HG03280 (cell line): Measurements from ENCODE around the gene TRH.
"Not testable (repeated sequence)": the region's sequence is repeated elsewhere in the genome, so short reads cannot be mapped to it uniquely, and the experiment has no call there.

Experiments used
- ATAC-seq: cut with Tn5 transposase; IDR thresholded peaks from one replicate; pipeline ENCODE4 v1.9.1; 2021; ENCODE audit warnings: mild to moderate bottlenecking, moderate library complexity; ENCODE audit not compliant: unreplicated experiment

Gene TRH

DNA sequence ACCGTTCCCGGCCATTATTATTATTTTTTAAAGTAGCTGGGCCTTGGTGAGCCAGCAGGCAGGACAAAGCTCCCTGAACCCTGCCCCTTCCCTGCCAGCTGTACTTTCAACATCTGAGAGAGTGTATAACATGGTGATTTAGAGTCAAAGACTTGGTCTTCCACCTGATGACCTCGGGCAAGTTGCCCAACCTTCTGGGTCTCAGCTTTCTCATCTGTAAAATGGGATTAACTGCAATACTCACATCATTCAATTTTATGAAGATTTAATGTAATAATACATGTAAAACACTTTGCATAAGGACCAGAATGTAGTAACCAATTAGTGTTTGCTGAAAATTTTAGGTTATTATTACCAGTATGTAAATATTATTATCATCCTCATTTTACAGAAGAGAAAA, 11.9 kb upstream of the TRH start:
- no peak for ATAC-seq

DNA sequence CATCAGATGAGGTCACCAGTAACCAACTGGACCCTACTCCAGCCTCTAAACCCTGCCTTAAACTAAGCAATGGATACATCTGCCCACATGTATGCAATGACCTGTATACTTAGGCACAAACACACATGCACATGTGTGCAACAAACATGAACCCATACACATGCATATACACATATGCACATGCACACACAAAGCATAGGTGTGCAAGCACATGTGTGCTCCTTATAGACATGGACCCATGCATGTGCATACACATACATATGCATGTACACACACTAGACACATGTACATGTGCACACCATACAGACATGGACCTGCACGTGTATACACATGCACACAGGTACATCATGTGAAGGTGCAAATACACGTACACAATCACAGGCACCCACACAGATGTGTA, 8.6 kb upstream of the TRH start:
- ATAC-seq: no peak

DNA sequence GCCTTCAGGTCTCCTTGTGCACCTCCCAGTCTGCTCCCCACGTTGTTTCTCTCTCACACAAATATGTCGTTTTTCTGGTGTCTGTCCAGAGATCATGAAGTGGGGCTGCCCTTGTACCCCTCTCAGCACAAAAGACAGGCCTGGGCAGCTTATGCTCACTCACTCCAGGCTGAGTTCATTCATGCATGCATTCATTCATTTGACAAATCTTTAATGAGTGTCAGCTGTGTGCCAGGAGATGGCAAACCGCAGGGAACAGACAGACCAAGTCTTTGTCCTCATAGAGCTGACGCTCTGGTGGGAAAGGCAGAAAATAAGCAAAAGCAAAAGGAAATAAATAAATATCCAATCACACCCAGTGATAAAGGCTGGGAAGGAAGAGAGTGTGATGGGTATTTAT, 7.6 kb upstream of the TRH start:
- no peak for ATAC-seq

DNA sequence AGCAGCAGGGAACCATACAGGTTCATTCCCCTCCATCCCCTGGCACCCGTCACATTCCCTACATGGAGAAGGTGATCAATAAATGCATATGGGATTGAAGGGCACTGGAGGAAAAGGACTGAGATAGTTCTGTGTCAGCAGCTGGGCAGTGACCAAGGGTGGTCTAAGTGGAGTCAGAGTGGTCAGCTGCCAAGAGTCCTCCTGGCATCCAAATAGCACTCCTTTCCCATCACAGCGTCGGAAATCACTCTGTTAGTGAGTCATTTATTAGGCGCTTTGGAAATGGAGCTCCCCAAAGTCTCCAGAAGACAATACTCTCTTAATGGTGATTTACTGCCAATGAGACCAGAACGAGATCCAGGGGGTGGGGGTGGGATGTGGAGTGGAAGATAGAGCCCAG, 6.8 kb upstream of the TRH start:
- no peak for ATAC-seq

DNA sequence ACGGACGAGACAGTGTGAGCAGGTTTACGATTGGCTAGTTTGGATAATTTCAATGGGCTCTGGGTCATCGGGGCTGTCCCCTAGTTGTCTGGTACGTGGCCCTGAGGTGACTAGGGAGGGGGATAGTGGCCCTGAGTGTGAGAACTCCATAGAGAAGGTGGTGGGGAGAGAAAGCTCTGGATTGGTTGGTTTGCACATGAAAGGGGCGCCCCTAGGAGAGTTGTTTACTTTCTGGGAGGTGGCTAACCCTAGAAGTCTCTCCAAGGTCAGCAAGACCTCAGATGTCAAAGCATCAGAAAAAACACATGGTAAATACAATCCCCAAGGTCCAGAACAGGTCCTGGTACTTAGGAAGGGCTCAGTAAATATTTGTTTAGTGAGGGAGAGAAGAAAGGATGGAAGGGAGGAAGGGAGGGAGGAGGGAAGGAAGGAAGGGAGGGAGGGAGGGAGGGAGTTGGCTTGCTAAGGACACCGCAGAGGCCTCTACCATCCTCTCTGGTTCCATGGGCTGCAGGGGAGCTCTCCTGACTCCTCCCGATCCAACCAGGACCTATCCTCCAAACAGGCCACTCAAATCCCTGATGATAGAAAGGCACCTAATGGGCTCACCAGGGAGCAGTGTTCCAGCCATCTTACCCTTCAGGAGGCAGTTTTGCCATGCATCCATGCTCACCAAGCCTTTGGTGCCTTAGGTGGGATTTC, 3.0 kb upstream of the TRH start:
- ATAC-seq: no peak

DNA sequence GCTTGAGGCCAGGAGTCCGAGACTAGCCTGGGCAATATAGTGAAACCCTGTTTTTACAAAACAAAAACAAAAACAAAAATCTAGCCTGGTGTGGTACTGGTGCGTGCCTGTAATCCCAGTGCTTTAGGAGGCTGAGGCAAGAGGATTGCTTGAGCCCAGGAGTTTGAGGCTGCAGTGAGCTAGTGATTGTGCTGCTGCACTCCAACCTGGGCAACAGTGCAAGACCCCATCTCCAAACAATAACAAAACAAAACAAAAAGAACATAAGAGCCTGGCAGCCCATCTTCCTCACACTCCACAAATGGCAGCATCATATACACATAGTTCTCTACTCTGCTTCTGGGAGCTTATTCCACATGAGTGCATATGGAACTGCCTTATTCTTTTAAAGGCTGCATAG, 2.2 kb upstream of the TRH start:
- no peak for ATAC-seq

DNA sequence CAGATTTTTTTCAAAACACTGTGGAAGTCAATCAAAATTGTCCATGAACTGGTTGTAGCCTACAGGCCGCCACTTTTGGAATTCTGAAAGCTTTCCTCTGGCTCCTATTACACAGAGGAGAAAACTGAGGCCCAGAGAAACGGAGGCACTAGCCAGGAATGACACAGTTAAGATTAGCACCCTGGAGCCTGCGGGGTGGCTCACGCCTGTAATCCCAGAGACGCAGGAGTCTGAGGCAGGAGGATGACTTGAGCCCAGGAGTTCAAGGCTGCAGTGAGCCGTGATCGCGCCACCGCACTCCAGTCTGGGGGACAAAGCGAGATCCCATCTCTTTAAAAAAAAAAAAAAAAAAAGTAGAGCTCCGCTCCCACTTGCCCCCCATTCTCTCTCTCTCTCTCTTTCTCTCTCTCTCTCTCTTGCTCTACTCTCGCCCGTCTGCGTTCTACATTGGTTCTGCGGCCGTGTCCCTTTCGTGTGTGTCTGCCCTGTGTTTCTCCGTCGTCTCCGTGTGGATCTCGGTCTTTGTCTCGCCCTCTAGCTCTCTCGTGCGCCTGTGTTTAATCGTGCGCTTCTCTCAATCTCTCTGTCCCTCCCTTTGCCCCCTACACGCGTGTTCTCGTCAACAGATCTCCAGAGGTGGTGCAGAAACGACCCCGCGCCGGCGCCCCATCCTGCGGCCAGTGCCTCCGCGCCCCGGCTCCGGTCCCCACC, 512 bp upstream of the TRH start:
- ATAC-seq: no peak

DNA sequence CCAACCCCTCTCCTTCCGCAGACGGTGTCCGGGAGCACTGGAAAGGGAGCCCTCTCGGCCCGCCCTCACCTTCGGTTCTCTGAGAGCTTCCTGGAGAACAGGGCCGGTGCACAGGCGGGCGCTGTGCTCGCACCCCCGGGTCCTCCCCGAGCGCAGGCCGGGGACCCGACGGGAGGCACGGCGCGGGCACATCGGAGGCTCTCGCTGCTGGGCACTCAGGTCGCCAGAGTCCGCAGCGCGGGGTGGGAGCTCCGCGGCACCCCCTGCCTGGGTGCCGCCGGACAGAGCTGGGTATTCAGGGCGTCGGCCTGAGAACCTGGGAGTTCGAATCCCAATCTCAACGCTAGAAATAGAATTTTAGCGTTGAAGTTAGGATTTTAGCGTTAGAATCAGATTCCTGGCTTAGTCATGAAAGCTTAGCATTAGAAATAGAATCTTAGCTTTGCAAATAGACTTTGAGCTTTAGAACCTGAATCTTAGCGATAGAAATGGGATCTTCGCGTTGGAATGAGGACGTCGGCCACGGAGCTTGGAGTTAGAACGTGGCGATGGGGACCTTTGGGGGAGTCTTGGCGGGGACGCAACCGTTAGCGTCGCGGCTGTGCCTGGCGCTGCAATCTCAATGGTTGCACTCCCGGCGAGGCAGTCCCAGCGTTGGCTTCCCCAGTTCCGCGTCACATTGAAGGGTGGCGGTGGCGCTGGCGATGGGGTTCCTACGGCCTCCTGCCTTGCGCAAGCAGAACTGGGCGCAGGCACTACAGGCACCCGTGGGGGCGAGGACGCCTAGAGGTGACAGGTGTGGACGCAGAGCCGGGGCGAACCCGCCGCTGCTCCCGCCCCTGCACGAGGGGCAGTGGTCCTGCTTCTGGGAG, 549 bp downstream of the TRH start:
- ATAC-seq: no peak

DNA sequence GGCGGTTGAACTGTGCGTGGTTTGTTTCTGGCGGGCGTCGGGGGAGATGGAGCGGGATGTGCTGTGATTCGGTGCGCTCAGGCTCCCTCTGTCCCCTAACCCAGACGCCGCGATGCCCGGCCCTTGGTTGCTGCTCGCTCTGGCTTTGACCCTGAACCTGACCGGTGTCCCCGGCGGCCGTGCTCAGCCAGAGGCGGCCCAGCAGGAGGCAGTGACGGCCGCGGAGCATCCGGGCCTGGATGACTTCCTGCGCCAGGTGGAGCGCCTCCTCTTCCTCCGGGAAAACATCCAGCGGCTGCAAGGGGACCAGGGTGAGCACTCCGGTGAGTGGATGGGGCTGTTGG, 1.2 kb downstream of the TRH start:
- no peak for ATAC-seq

DNA sequence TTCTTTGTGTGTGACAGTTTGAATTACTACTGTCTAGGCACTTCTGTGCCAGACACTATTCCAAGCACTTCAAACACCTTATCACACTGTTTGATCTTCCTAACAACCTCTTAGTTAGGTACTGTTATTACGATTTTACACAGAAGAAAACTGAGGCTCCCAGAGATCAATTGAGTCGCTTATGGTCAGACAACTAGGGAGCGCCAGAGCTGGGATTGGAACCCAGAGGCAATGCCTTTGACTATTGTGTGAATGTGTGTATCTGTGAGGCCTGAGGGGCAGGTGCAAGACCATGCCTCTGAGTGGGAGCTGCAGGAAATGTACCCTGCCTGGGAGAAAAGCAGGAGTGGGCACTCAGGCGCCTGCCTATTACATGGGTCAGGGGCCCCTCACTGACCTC, 1.8 kb downstream of the TRH start:
- no peak for ATAC-seq

DNA sequence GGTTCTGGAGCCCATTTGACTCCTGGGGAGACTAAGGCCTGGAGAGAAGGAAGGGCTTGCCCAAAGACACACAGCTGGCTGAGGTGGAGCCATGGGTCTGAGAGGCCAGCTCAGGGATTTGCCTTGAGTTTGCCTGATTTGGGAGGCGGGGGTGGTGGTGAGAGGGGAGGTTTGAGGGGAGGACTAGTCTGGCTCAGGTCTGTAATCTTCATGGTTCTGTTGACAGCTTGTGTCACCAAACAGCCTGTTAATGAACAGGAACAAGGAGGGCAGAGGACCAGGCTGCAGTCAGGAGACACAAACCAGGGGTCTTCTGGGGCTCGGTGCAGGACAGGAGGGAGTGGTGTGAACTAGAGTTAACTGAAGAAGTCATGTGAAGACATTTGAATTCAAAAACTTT, 3.6 kb downstream of the TRH start:
- ATAC-seq: no peak

DNA sequence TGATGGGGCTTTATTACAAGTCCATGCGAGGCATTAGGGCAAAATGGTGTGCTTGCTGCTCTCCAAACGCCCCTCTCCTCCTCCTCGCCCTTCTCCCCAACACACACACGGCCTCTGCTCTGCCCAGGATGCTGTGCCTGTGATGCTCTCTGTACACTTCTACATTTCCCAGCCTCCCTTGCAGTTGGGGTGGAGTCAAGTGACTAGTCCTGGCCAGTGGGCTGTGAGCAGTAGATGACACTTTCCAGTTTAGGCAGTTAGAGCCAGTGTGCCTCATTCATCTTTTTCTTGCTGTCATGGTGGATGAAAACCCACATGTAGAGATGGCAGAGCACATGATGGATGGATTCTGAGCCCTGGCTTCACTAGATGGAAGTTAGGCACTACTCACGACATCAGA, 5.4 kb downstream of the TRH start:
- no peak for ATAC-seq

DNA sequence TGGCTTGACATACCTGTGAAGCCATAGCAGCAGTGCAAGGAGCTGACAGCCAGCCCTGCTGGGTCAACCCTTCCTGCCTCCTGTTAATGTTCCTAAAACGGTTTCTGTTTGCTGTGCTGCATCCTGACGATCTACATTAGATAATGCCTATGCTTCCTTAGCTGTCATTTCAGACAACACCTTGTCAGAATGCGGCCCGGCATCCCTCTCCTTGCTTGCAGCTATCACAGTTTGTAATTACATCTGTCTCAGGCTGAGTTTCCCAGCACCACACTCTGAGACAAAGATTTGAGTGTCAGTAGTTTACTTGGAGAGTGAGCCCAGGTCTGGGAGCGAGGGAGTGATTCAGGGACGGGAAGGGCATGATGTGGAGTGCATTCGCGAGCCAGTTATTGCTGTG, 9.0 kb downstream of the TRH start:
- no peak for ATAC-seq

DNA sequence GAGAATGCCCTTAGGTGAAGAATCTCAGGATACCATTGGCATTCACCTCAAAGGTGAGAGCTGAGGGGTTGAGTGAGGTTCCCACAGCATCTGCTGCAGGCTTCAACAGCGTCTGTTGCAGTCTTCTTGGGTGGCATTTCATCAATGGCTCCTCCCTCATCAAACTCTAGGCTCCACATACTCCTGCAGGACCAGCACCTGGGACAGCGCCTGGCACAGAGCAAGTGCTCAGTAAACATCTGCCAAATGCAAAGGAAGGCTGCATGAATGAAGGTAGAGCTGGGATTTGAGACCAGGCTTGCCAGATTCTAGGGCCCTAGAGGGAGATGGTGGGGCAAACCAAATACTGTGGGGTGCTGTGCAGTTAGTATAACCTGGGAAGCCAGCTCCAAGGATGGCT, 9.6 kb downstream of the TRH start:
- ATAC-seq: no peak

DNA sequence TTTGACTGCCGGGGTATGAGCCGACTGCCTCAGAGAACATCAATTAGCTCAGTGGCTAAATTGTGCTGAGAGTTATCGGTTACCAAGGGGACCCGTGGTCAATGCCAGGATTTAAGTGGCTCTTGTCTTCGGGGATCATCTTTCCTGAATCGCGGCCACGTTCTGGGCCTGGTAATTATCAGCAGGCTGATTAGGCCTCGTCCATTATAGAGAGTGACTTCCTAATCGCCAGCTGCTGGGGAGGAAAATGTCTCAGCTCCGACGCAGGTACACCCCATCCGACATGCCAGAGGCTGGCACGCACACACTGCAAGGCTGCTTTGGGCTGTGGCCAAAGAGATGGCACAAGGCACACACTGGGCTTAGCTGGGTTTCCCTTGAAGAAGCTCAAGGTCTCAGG, 10.6 kb downstream of the TRH start:
- no peak for ATAC-seq

DNA sequence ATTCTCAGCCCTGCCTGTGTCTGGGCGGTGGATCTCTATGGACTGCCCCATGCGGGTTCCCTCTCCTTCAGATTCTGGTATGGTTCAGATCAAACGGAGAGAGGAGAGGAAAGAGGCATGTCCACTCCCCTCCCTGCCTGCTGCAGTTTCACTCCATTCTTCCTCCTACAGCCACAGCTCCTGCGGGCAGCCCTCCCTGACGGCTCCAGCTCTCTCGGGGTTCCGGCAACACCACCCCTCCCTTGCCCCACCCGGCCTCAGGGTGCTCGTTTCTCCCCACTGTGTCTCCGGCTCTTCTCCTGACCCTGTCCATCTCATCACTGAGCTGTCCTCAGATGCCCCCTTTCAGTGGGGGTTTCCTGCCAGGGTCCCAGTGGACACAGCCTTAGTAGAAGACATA, 13.9 kb downstream of the TRH start:
- no peak for ATAC-seq

DNA sequence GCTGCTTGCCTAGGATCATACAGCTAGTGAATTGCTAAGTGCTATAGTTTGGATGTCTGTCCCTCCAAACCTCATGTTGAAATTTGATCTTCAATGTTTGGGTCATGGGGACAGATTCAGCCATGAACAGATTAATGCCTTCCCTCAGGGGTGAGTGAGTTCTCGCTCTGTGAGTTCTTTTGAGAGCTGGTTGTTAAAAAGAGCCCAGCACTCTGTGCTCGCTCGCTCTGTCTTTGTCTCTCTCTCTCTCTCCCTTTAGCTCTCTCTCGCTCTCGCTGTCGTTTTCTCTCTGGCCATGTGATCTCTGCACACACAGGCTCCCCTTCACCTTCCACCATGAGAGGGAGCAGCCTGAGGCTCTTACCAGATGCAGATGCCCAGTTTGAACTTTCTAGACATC, 14.9 kb downstream of the TRH start:
- no peak for ATAC-seq

DNA sequence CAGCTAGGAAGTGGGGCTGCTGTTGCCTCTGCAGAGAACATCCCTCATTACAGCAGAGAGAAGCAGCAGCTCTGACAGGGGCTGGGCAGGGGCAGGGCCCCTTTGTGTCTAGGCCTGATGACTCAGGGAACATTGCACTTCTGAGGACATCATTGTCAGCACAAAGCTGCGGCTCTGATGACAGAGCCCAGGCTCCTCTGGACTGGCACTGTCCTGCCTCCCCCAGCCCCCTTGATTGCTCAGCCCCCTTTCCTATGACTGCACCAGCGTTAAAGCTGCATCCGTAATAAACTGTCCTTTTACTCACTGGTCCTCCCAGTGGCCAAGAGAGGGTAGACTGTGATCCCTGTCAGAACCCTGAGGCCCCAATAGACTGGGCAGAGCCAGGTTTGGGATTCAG, 18.3 kb downstream of the TRH start:
- ATAC-seq: no peak

DNA sequence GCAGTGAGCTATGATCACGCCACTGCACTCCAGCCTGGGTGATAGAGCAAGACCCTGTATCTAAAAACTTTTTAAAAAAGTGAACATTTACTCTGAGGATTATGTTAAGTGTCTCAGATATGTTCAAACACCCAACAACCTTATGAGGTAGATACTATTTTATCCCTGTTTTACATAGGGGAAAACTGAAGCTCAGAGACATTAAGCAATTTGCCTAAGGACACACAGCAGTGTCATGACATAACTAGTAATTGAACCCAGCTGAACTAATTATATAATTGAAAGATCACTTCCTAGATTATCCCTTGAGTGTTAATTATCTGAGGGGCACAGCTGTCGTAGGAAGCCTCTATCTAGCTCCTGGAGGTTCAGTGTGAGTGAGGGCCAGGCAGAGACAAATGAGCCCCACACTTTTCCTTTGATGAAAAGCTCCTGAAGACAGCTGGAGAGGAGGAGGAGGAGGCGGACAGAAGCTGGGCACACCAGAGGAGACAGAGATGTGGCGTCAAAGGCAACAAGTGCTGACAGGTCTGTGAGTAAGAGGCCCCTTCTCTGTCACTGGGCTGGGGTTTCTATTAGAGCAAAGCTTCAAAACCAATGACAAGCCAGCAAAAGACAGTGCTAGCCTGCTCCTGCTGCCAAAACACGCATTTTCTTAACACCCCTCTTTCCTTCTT, 20.5 kb downstream of the TRH start:
- no peak for ATAC-seq

DNA sequence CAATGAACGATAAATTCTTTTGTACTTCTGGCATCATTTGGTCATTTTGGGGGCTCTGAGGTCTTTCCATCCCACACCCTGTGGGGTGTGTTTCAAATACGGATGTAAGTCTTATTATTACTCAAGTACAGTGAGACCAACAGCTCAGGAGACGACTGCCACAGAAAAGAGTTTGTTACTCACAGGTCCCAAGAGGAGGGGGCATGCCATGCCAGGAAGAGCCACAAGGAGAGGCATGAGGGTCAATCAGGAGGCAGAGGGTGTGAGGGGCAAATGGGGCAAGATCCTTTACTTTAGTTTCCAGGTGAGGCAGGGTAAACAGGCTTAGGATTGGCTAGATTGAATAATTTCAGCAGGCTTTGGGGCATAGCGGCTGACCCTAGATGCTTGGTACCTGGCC, 21.6 kb downstream of the TRH start:
- ATAC-seq: no peak

DNA sequence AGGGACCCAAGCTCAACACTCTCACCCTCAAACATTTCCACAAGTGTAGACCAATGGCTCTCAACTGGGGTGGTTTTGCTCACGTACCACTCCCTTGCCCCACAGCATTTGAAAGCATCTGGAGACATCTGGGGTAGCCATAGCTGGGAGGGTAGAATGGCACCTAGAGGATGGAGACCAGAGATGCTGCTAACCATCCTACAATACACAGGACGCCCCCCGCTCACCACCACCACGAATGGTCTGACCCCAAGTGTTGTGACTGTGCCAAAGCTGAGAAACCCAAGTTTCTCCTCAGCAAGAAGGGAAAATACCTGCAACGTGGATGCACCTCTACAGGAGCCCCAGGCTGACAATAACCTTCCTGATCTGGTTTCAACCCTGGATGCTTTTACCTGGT, 24.7 kb downstream of the TRH start:
- ATAC-seq: not testable (repeated sequence)
